Caco-2 (cell line): ENCODE results near the gene GIMD1. TPM values are rescaled to one million over a fixed set of nuclear protein-coding genes. Genes with fewer than 3 reads are reported as not detected.

Experiments
- BruUV-seq: library from RNA; stranded (reverse); fragments of 400-500 nt; replicated peaks from 2 replicates; lab custom pipeline; 2021; lab: Mats Ljungman, UMichigan
- CTCF ChIA-PET: fragments of 300-600 bp; sonication (Branson Sonifier 250); formaldehyde crosslinking; loops from one replicate; lab custom pipeline; 2022; ENCODE audit warnings: antibody characterized with exemption; lab: Charles Lee
- POLR2A ChIA-PET: fragments of 300-600 bp; sonication (Branson Sonifier 250); formaldehyde crosslinking; loops from one replicate; lab custom pipeline; 2022; ENCODE audit warnings: antibody characterized with exemption; lab: Charles Lee
- DNase-seq, 2 experiments: peaks; one replicate each; pipeline versions ENCODE4 v3.0.0 to v3.0.0-alpha.2; 2020 to 2022
- H3K27me3 ChIP-seq: replicated peaks from 2 replicates; pipeline ENCODE4 v1.6.0; 2011; ENCODE audit warnings: low read length; ENCODE audit not compliant: control insufficient read depth, insufficient read depth
- H3K36me3 ChIP-seq: 2 replicates; pipeline ENCODE4 v1.5.1; 2011; ENCODE audit warnings: low read length; ENCODE audit not compliant: control insufficient read depth, insufficient read depth
- H3K4me1 ChIP-seq: fragments of 250-450 bp; sonication (Bioruptor Pico); 2 replicates; pipeline ENCODE4 v1.5.1; 2020; ENCODE audit warnings: mild to moderate bottlenecking
- H3K4me3 ChIP-seq: 2 replicates; pipeline ENCODE4 v1.5.1; 2011; ENCODE audit warnings: low read depth, mild to moderate bottlenecking, control low read depth, low read length
- H3K9me3 ChIP-seq: fragments of 250-450 bp; sonication (Bioruptor Pico); 2 replicates; pipeline ENCODE4 v1.5.1; 2020; ENCODE audit warnings: mild to moderate bottlenecking, moderate library complexity
- H3K27ac Mint-ChIP-seq: one replicate; pipeline ENCODE4 v1.8.0; 2022; ENCODE audit warnings: mixed read lengths; ENCODE audit not compliant: unreplicated experiment
- H3K27me3 Mint-ChIP-seq: one replicate; pipeline ENCODE4 v1.8.0; 2022; ENCODE audit warnings: mixed read lengths; ENCODE audit not compliant: insufficient read depth, unreplicated experiment
- H3K36me3 Mint-ChIP-seq: one replicate; pipeline ENCODE4 v1.8.0; 2022; ENCODE audit warnings: mild to moderate bottlenecking, mixed read lengths; ENCODE audit not compliant: insufficient read depth, unreplicated experiment
- H3K4me1 Mint-ChIP-seq: one replicate; pipeline ENCODE4 v1.8.0; 2022; ENCODE audit warnings: low read depth, mixed read lengths; ENCODE audit not compliant: unreplicated experiment
- H3K4me3 Mint-ChIP-seq: one replicate; pipeline ENCODE4 v1.8.0; 2022; ENCODE audit warnings: mild to moderate bottlenecking, moderate library complexity, mixed read lengths; ENCODE audit not compliant: unreplicated experiment
- H3K9me3 Mint-ChIP-seq: one replicate; pipeline ENCODE4 v1.8.0; 2022; ENCODE audit warnings: mixed read lengths; ENCODE audit not compliant: unreplicated experiment
- intact Hi-C: fragments of 100-400 bp; cut with micrococcal nuclease; formaldehyde crosslinking; loops from one replicate; pipeline ENCODE4 v1.10.0; 2022; ENCODE audit not compliant: unreplicated experiment
- total RNA-seq: library from RNA; stranded (reverse); gene quantifications from 2 replicates; pipeline ENCODE4 v1.2.3, GENCODE V29; 2022
- TF ChIP-seq, protein P1 (sequence below), 2 experiments: fragments of 200-600 bp in 1 of 2; IDR thresholded peaks; 1 replicate in 1 of 2; 2 replicates in 1 of 2; pipeline versions ENCODE4 v1.5.1 to v1.8.0; 2011 to 2022; ENCODE audit warnings: antibody characterized with exemption in 1 of 2, control low read depth in 1 of 2, inconsistent platforms in 1 of 2, low read depth in 1 of 2, low read length in 1 of 2, mild to moderate bottlenecking in 1 of 2, moderate library complexity in 1 of 2; ENCODE audit not compliant: insufficient read depth in 1 of 2, severe bottlenecking in 1 of 2, unreplicated experiment in 1 of 2

GIMD1 gene
- total RNA-seq, 1 experiment from 2014 or later, result not detected

- no peaks in the 10 kb centered on the region for H3K36me3 ChIP-seq
- peaks cover 6% of the 10 kb centered on the region for H3K9me3 Mint-ChIP-seq
- H3K4me1 ChIP-seq, result peaks cover 23% of the 10 kb centered on the region
- H3K27ac Mint-ChIP-seq, result peak overlapping the region; percentile 64
- TF ChIP-seq, protein P1, sequence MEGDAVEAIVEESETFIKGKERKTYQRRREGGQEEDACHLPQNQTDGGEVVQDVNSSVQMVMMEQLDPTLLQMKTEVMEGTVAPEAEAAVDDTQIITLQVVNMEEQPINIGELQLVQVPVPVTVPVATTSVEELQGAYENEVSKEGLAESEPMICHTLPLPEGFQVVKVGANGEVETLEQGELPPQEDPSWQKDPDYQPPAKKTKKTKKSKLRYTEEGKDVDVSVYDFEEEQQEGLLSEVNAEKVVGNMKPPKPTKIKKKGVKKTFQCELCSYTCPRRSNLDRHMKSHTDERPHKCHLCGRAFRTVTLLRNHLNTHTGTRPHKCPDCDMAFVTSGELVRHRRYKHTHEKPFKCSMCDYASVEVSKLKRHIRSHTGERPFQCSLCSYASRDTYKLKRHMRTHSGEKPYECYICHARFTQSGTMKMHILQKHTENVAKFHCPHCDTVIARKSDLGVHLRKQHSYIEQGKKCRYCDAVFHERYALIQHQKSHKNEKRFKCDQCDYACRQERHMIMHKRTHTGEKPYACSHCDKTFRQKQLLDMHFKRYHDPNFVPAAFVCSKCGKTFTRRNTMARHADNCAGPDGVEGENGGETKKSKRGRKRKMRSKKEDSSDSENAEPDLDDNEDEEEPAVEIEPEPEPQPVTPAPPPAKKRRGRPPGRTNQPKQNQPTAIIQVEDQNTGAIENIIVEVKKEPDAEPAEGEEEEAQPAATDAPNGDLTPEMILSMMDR (IDR thresholded peaks at IDR 0.05; ENCODE audit: insufficient read depth in 1 of 2, low read depth in 1 of 2, low read length in 1 of 2, severe bottlenecking in 1 of 2, unreplicated experiment in 1 of 2), result peak; percentile 65 to 80
- H3K4me3 Mint-ChIP-seq, result no peak overlapping the region
- ChIA-PET CTCF (interaction anchor here (1.0 to 2.5 kb wide), 5 partner anchors 25 to 439 kb away, joined by 3 to 10 read pairs (median 4); no protein-coding TSS in a partner anchor), POLR2A (no interaction called here)
- intact Hi-C loops, result loop anchor here (1.0 to 10.0 kb wide), 9 partner anchors 43 to 529 kb away; no protein-coding TSS in a partner anchor
- no peaks in the 10 kb centered on the region for H3K27me3 ChIP-seq
- H3K36me3 Mint-ChIP-seq, result no peaks in the 10 kb centered on the region
- no TSS peak for BruUV-seq
- no peaks in the 10 kb centered on the region for H3K9me3 ChIP-seq
- no peak overlapping the region for H3K4me3 ChIP-seq
- no peaks in the 10 kb centered on the region for H3K27me3 Mint-ChIP-seq
- peak; percentile 62 to 67 for DNase-seq
- H3K4me1 Mint-ChIP-seq, result peaks cover 14% of the 10 kb centered on the region
Observed at GRCh38 chr4:106369456-106370060, 980 bp upstream of the GIMD1 start.

- H3K9me3 ChIP-seq, result no peaks in the 10 kb centered on the region
- H3K27me3 ChIP-seq, result no peaks in the 10 kb centered on the region
- Mint-ChIP-seq H3K4me1 (peaks cover 14% of the 10 kb centered on the region), H3K27ac (no peak overlapping the region), H3K4me3 (no peak overlapping the region), H3K36me3 (no peaks in the 10 kb centered on the region), H3K9me3 (peaks cover 6% of the 10 kb centered on the region), H3K27me3 (no peaks in the 10 kb centered on the region)
- ChIA-PET POLR2A (no interaction called here), CTCF (no interaction called here)
- TF ChIP-seq, protein P1 (IDR thresholded peaks at IDR 0.05; ENCODE audit: insufficient read depth in 1 of 2, low read depth in 1 of 2, low read length in 1 of 2, severe bottlenecking in 1 of 2, unreplicated experiment in 1 of 2), result no peak
- no peak for DNase-seq
- BruUV-seq, result no TSS peak
- no peak overlapping the region for H3K4me3 ChIP-seq
- intact Hi-C loops, result loop anchor here (10.0 kb wide), 2 partner anchors 218 to 378 kb away; no protein-coding TSS in a partner anchor
- no peaks in the 10 kb centered on the region for H3K36me3 ChIP-seq
- H3K4me1 ChIP-seq, result peaks cover 23% of the 10 kb centered on the region
Observed at GRCh38 chr4:106367072-106367471, 1.5 kb downstream of the GIMD1 start.

DNA sequence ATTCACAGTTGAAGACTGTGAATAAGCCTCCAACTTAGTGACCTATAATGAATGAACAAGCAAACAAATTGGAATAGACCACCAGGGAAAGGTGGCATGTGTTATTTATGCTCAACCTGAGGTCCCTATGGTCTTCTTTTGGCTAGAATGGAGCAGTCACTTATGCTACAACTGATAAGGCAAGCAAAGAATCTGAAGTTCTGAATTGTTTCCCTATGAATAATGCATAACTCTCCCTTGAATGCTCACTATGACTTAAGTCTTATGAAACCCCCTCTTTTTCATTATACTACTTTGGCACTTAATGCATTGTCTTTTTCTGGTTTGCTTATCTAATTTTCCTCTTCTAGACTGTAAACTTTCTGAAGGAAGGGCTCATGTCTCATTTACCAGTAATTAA lies 2.6 kb downstream of the GIMD1 start:
- no TSS peak for BruUV-seq
- Mint-ChIP-seq H3K4me1 (peaks cover 14% of the 10 kb centered on the region), H3K36me3 (no peaks in the 10 kb centered on the region), H3K27ac (no peak overlapping the region), H3K27me3 (no peaks in the 10 kb centered on the region), H3K9me3 (peaks cover 6% of the 10 kb centered on the region), H3K4me3 (no peak overlapping the region)
- Histone ChIP-seq H3K27me3 (no peaks in the 10 kb centered on the region), H3K9me3 (no peaks in the 10 kb centered on the region), H3K4me1 (peaks cover 23% of the 10 kb centered on the region), H3K36me3 (no peaks in the 10 kb centered on the region), H3K4me3 (no peak overlapping the region)
- intact Hi-C loops, result loop anchor here (10.0 kb wide), 2 partner anchors 219 to 379 kb away; no protein-coding TSS in a partner anchor
- no peak for DNase-seq
- TF ChIP-seq, protein P1 (IDR thresholded peaks at IDR 0.05; ENCODE audit: insufficient read depth in 1 of 2, low read depth in 1 of 2, low read length in 1 of 2, severe bottlenecking in 1 of 2, unreplicated experiment in 1 of 2), result no peak
- ChIA-PET POLR2A (interaction anchor here (0.6 to 0.9 kb wide), 2 partner anchors 102 to 112 kb away, joined by 3 to 4 read pairs; no protein-coding TSS in a partner anchor), CTCF (interaction anchor here (1.0 to 1.3 kb wide), 2 partner anchors 100 to 532 kb away, joined by 3 to 13 read pairs; no protein-coding TSS in a partner anchor)
